Gastroesophageal sphincter (tissue), 3 donors: ENCODE measurements around the gene CFAP251.

ENCODE experiments used
- CTCF ChIP-seq, 4 experiments: fragments of 200-600 bp in 2 of 4; fragments of 450-650 bp in 2 of 4; sonication (generic) in 1 of 4; IDR thresholded peaks; one replicate each; pipeline ENCODE4 v1.5.1; 2017 to 2019; ENCODE audit warnings: antibody characterized with exemption in 4 of 4, mild to moderate bottlenecking in 2 of 4, moderate library complexity in 2 of 4
- EP300 ChIP-seq: sonication (generic); formaldehyde crosslinking; IDR thresholded peaks from one replicate; pipeline ENCODE4 v1.6.1; 2017; ENCODE audit warnings: antibody characterized with exemption, mild to moderate bottlenecking
- POLR2A ChIP-seq, 2 donors: fragments of 450-650 bp; IDR thresholded peaks; one replicate each; pipeline ENCODE4 v1.6.1; 2017; ENCODE audit warnings: antibody characterized with exemption in 2 of 2, mild to moderate bottlenecking in 2 of 2, moderate library complexity in 1 of 2
- POLR2AphosphoS5 ChIP-seq: sonication (generic); formaldehyde crosslinking; IDR thresholded peaks from one replicate; pipeline ENCODE4 v1.6.1; 2017; ENCODE audit warnings: antibody characterized with exemption

- TF ChIP-seq CTCF (IDR thresholded peaks at IDR 0.05) (no peak), POLR2A (IDR thresholded peaks at IDR 0.05) (no peak), POLR2AphosphoS5 (no peak), EP300 (no peak)
Measured at GRCh38 chr12:121871467-121871866, 46.9 kb upstream of the CFAP251 start.
